HG03064 (cell line): ENCODE measurements around the gene ALOXE3.

Source experiments
- ATAC-seq: cut with Tn5 transposase; IDR thresholded peaks from one replicate; pipeline ENCODE4 v1.9.1; 2021; ENCODE audit warnings: low read depth; ENCODE audit not compliant: unreplicated experiment

The ALOXE3 gene

GRCh38 chr17:8117980-8118768 lies at the start of gene ALOXE3:
ALOXE3 (minus strand) TSS chr17:8118514; CDS start chr17:8117990, 524 bp downstream.
- no peak for ATAC-seq

- ATAC-seq: no peak
Measured at GRCh38 chr17:8167526-8167925, 49.2 kb upstream of the ALOXE3 start.

GRCh38 chr17:8166731-8167130 lies 48.4 kb upstream of the ALOXE3 start:
- no peak for ATAC-seq

DNA sequence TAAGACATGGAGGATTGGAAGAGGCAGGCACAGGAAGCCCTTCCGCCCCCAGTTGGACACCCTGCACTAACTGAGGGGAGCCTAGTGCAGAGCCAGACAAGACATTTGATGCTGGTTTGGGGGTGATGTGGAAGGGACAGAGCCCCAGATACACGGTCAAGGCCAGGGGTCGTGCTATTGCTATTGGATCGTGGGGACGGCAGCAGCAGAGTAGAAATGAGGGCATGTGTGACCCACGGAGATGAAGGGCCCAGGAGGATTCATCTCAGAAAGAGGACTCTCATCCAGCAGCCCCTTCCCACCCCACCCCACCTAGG lies 46.5 kb upstream of the ALOXE3 start:
- no peak for ATAC-seq

- ATAC-seq: no peak
Measured at GRCh38 chr17:8163978-8164814, 45.9 kb upstream of the ALOXE3 start.

DNA sequence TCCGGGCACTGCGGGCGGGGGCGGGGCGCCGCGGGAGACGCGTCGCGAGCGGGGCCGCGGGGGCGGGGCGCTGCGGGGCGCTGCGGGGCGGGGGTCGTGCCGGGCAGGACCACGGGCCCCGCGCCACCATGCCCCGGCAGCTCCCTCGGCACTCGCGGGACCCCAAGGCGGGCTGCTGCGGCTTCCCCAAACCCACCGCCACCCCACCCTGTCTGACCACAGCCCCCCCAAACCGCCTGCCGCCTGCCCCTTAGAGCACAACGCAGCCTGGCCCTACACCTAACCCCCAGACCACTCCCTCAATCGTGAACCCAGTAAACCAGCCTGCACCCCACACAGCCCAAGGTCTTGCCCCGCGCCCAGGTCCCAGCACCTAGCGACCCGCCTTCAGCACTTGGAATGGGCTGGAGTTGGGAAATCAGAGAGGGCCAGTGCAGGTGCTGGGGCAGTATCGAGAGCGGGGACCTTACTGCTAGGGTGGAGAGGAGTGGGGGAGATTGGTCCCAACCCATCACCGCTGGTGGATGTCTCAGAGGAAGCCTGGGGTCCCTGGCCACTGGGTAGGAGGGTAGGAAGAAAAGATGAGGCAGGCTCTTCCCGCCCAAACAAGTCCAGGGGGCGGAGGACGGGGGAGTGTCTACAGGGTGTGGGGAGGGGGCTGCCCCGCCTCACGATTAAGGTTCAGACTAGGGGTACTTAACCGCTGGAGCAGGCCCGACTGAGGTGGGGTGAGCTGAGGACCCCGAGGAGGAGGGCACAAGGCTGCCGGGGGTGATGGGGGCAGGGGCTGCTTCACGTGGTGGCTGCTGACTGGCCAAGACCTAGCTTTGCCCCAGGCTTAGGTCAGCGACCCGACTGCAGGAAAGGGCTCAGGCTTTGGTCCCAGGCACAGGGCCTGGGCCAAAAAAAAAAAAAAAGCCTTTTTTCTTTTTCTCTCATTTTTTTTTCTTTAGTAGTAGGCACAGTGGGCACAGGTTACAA lies 45.0 kb upstream of the ALOXE3 start:
- no peak for ATAC-seq

- ATAC-seq: no peak
Measured at GRCh38 chr17:8162233-8162996, 44.1 kb upstream of the ALOXE3 start, which contains the start of gene VAMP2. VAMP2 (minus strand) TSS chr17:8162948; CDS start chr17:8162879, 69 bp downstream.

GRCh38 chr17:8161289-8162232 lies 43.2 kb upstream of the ALOXE3 start:
- ATAC-seq: no peak

GRCh38 chr17:8160741-8161221 lies 42.5 kb upstream of the ALOXE3 start:
- ATAC-seq: no peak

- ATAC-seq: no peak
Measured at GRCh38 chr17:8160224-8160577, 41.9 kb upstream of the ALOXE3 start.

- ATAC-seq: no peak
Measured at GRCh38 chr17:8159459-8160223, 41.3 kb upstream of the ALOXE3 start.

DNA sequence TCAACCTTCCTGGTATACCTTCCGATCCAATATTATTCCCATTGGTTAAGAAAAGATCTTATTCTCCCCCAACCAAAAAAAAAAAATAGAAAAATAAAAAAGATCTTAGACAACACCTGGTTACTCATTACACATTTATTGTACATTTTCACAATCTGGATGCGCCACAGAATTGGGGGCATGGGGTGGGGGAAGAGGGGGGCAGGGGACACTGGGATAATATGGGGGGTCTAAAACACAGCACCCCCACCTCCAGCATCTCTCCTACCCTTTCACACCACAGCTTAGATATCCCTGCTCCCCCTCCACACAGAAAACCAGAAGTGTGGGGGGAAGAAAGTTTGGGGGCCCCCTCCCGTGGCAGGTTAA lies 40.7 kb upstream of the ALOXE3 start:
- no peak for ATAC-seq

GRCh38 chr17:8158267-8159031 lies 40.1 kb upstream of the ALOXE3 start:
- no peak for ATAC-seq

DNA sequence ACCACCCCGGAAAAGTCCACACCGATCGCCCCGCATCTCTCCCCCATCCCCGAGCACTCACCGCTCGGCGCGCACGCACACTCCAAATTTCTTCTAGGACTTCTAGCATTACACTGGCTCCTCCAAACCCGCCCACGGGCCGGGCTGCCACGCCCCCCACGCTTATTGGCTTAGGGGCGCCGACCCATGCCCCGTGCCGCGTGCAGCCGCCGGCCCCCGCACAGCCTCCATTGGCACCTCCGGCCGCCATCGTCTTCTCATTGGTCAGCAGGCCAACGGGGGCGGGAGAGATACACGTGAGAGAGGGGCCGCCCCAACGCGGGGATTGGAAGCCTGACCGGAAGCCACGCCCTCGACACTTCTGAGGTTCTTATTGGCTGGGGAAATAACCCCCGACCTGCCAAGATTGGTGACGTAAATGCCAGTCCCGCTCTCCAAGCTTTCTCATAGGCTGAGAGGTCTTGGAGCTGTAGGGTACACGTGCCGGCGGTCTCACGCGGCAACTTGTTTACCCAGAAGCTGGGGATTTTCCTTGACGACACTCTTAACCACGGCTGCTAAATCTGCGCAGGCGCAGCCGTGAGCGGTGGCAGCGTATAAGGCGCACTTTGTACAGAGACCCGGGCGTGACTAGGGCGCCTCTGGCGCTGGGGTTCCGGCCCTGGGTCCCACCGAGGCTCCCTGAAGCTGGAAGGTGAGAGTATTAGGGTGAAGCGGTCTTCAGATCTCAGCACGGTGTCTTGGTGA lies 38.1 kb upstream of the ALOXE3 start:
- peak; percentile 60 for ATAC-seq

GRCh38 chr17:8155996-8156245 lies 37.6 kb upstream of the ALOXE3 start:
- no peak for ATAC-seq

- no peak for ATAC-seq
Measured at GRCh38 chr17:8155231-8155995, 37.1 kb upstream of the ALOXE3 start.
